D721Med (cell line): ENCODE results near the gene FOXS1.

Experiments used
- DNase-seq: peaks from one replicate; pipeline ENCODE4 v3.0.0; 2011; ENCODE audit warnings: low spot score; ENCODE audit not compliant: insufficient read length
- FAIRE-seq: peaks from 2 replicates; lab custom pipeline; 2011; peaks lifted over from hg19 to GRCh38; lab: Jason Lieb, UNC
- CTCF ChIP-seq: IDR thresholded peaks from 2 replicates; pipeline ENCODE4 v1.5.1; 2012; ENCODE audit warnings: mild to moderate bottlenecking, control low read depth; ENCODE audit not compliant: insufficient read depth; ENCODE audit errors: missing control alignments

FOXS1 gene

GRCh38 chr20:31827059-31827458 lies 18.3 kb downstream of the FOXS1 start:
- FAIRE-seq: no peak
- no peak for TF ChIP-seq CTCF

GRCh38 chr20:31826074-31826473 lies 19.3 kb downstream of the FOXS1 start:
- FAIRE-seq (no peak), DNase-seq (no peak)
- TF ChIP-seq CTCF: no peak

More at GRCh38 chr20:31827059-31827458, 18.3 kb downstream of the FOXS1 start:
- no peak for DNase-seq

GRCh38 chr20:31824554-31825313 lies 20.7 kb downstream of the FOXS1 start:
- DNase-seq: no peak
- no peak for FAIRE-seq
- TF ChIP-seq CTCF: no peak

- FAIRE-seq: no peak
- TF ChIP-seq CTCF: no peak
- no peak for DNase-seq
Measured at GRCh38 chr20:31824125-31824485, 21.3 kb downstream of the FOXS1 start.

GRCh38 chr20:31823360-31824124 lies 21.9 kb downstream of the FOXS1 start:
- FAIRE-seq (no peak), DNase-seq (no peak)
- no peak for TF ChIP-seq CTCF

- TF ChIP-seq CTCF: peak; percentile 87
- peak; percentile 82 for DNase-seq
- no peak for FAIRE-seq
Measured at GRCh38 chr20:31822421-31823330, 22.7 kb downstream of the FOXS1 start.
